HEK293T (cell line): ENCODE data around the gene MYH6.

ENCODE experiments used
- CTCF ChIA-PET: fragments of 350-600 bp; formaldehyde crosslinking; extraction: SDS; loops from one replicate; lab custom pipeline; 2021; ENCODE audit warnings: antibody characterized with exemption, inconsistent platforms; lab: Yijun Ruan, JAX
- POLR2A ChIA-PET: fragments of 350-600 bp; formaldehyde crosslinking; extraction: SDS; loops from one replicate; lab custom pipeline; 2020; ENCODE audit warnings: antibody characterized with exemption, inconsistent platforms; lab: Yijun Ruan, JAX
- DNase-seq: peaks from one replicate; pipeline ENCODE4 v3.0.0; 2012; ENCODE audit warnings: mixed read lengths; ENCODE audit errors: extremely low spot score
- ARNT ChIP-seq: fragments of 450-650 bp; IDR thresholded peaks from 2 replicates; pipeline ENCODE4 v1.6.1; 2017; ENCODE audit warnings: mild to moderate bottlenecking
- BHLHE40 ChIP-seq: fragments of 450-650 bp; IDR thresholded peaks from 2 replicates; pipeline ENCODE4 v1.6.1; 2016; ENCODE audit warnings: mild to moderate bottlenecking, moderate library complexity, borderline replicate concordance
- CTBP1 ChIP-seq: fragments of 450-650 bp; IDR thresholded peaks from 2 replicates; pipeline ENCODE4 v1.6.1; 2016; ENCODE audit warnings: borderline replicate concordance
- ELF4 ChIP-seq: fragments of 450-650 bp; IDR thresholded peaks from 2 replicates; pipeline ENCODE4 v1.6.1; 2017; ENCODE audit warnings: antibody characterized with exemption
- FOXA1 ChIP-seq: fragments of 450-650 bp; IDR thresholded peaks from 2 replicates; pipeline ENCODE4 v1.6.1; 2016; ENCODE audit warnings: mild to moderate bottlenecking
- FOXK2 ChIP-seq: fragments of 450-650 bp; IDR thresholded peaks from 2 replicates; pipeline ENCODE4 v1.6.1; 2016; ENCODE audit warnings: mild to moderate bottlenecking
- FOXM1 ChIP-seq: fragments of 450-650 bp; IDR thresholded peaks from 2 replicates; pipeline ENCODE4 v1.6.1; 2017; ENCODE audit warnings: mild to moderate bottlenecking, borderline replicate concordance
- HDGF ChIP-seq: fragments of 450-650 bp; IDR thresholded peaks from 2 replicates; pipeline ENCODE4 v1.6.1; 2017; ENCODE audit warnings: antibody characterized with exemption, borderline replicate concordance
- L3MBTL2 ChIP-seq: fragments of 450-650 bp; conservative IDR thresholded peaks from 2 replicates; pipeline ENCODE4 v1.6.1; 2016; ENCODE audit warnings: mild to moderate bottlenecking
- LEF1 ChIP-seq: fragments of 450-650 bp; IDR thresholded peaks from 2 replicates; pipeline ENCODE4 v1.6.1; 2017; ENCODE audit warnings: mild to moderate bottlenecking, borderline replicate concordance
- NFRKB ChIP-seq: fragments of 450-650 bp; IDR thresholded peaks from 2 replicates; pipeline ENCODE4 v1.6.1; 2016; ENCODE audit warnings: mild to moderate bottlenecking, moderate library complexity
- SP1 ChIP-seq: fragments of 450-650 bp; IDR thresholded peaks from 2 replicates; pipeline ENCODE4 v1.6.1; 2017
- SUZ12 ChIP-seq: fragments of 450-650 bp; IDR thresholded peaks from 2 replicates; pipeline ENCODE4 v1.6.1; 2016; ENCODE audit warnings: mild to moderate bottlenecking
- TARDBP ChIP-seq: fragments of 450-650 bp; IDR thresholded peaks from 2 replicates; pipeline ENCODE4 v1.6.1; 2016
- ZNF384 ChIP-seq: fragments of 450-650 bp; IDR thresholded peaks from 2 replicates; pipeline ENCODE4 v1.6.1; 2016
- TF ChIP-seq, protein P1 (sequence below): fragments of 450-650 bp; IDR thresholded peaks from 2 replicates; pipeline ENCODE4 v1.6.1; 2016

The MYH6 gene

DNA sequence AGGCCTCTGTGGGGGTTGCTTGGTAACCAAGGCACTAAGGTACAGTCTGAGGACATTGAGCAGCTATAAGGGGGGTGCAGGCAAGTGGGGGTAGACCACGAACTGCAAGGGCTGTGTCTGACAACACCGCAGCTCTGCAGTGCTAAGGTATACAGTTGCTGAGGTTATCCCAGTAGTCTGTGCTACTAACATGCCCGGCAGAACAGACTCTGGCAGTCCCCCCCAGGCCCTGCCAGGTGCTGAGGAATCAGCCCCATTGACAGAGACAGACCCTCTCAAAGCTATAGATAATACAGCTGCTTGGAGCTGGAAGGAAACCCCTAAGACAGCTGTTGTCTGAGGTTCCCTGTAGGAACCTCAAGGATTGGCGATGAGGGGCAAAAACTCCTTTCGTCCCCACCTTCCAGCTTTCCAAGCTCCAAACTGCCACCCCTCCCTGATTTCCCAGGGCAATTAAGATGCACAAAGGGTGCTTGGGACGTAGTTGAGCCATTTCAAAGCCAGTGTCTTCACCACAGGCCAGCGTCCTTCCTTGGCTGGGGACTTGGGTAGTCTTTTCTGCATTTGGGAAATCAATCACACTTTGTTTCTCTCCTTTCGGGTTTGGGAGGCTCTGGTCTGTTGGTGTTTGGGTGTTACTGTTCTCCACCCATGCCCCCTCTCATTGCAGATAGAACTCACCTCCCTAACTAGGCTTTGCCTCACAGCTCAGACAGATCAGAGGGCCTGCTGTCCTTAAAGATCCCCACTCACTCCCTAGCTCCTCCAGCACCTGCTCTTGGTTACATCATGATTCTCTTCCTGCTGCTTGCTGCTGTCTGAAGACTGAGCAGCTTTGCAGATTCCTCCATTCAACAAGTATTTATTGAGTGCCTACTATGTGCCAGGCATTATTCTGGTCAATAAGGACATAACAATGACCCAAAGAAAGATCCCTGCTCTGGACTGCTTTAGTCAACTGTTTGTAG lies 29.3 kb upstream of the MYH6 start:
- CTCF ChIA-PET, result interaction anchor here (0.6 kb wide), 1 partner anchor 173 kb away, joined by 6 read pairs; no protein-coding TSS in a partner anchor
- POLR2A ChIA-PET, result interaction anchor here (1.2 kb wide), 1 partner anchor 11 kb away, joined by 3 read pairs; no protein-coding TSS in a partner anchor
- DNase-seq, result no peak
- TF ChIP-seq HDGF, result no peak
- no peak for TF ChIP-seq FOXK2
- no peak for TF ChIP-seq SP1
- no peak for TF ChIP-seq CTBP1
- no peak for TF ChIP-seq BHLHE40
- TF ChIP-seq ZNF384, result no peak
- TF ChIP-seq, protein P1, sequence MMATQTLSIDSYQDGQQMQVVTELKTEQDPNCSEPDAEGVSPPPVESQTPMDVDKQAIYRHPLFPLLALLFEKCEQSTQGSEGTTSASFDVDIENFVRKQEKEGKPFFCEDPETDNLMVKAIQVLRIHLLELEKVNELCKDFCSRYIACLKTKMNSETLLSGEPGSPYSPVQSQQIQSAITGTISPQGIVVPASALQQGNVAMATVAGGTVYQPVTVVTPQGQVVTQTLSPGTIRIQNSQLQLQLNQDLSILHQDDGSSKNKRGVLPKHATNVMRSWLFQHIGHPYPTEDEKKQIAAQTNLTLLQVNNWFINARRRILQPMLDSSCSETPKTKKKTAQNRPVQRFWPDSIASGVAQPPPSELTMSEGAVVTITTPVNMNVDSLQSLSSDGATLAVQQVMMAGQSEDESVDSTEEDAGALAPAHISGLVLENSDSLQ, result no peak
- no peak for TF ChIP-seq LEF1
- TF ChIP-seq FOXM1, result no peak
- no peak for TF ChIP-seq TARDBP
- TF ChIP-seq ELF4, result no peak
- TF ChIP-seq L3MBTL2, result no peak
- TF ChIP-seq SUZ12, result no peak
- no peak for TF ChIP-seq ARNT
- no peak for TF ChIP-seq NFRKB
- no peak for TF ChIP-seq FOXA1

DNA sequence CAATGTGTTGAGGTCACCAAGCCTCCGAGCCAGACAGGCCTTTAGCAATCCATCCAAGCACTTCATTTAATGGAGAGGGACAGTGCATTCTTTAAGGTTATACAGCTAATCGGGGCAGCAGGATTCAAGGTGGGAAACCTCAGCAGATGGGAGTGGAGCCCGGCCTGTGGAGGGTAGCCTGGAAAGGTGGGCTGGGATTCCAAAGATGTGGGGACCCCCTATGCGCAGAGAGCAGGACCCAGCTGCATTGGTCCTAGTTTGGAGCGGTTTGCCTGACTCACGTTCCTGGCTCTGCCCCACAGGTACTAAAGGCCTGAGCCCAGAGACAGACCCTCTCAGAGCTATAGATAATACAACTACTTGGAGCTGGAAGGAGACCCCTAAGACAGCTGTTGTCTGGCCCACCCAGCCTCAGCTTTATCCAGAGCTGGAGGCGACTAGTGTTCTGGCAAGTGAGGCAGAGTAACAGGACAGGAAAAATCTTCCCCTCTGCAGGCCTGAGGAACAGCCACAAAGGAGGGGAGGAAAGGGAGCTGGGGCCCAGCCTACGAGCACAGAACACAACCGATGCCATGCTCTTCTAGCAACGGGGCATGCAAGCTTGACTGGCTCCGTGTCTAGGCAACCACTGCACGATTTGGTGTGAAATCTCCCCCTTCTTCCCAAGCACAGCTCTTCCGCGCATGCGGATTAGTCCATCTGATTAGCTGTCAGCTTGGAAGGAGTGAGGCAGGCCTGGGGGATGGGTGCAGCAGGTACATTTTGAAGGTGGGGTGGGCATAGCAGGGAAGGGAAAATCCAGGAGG lies 28.5 kb upstream of the MYH6 start:
- ChIA-PET CTCF (interaction anchor here (0.6 kb wide), 1 partner anchor 172 kb away, joined by 6 read pairs; no protein-coding TSS in a partner anchor), POLR2A (interaction anchor here (1.2 kb wide), 1 partner anchor 11 kb away, joined by 3 read pairs; no protein-coding TSS in a partner anchor)
- no peak for DNase-seq
- TF ChIP-seq HDGF, result no peak
- no peak for TF ChIP-seq FOXA1

DNA sequence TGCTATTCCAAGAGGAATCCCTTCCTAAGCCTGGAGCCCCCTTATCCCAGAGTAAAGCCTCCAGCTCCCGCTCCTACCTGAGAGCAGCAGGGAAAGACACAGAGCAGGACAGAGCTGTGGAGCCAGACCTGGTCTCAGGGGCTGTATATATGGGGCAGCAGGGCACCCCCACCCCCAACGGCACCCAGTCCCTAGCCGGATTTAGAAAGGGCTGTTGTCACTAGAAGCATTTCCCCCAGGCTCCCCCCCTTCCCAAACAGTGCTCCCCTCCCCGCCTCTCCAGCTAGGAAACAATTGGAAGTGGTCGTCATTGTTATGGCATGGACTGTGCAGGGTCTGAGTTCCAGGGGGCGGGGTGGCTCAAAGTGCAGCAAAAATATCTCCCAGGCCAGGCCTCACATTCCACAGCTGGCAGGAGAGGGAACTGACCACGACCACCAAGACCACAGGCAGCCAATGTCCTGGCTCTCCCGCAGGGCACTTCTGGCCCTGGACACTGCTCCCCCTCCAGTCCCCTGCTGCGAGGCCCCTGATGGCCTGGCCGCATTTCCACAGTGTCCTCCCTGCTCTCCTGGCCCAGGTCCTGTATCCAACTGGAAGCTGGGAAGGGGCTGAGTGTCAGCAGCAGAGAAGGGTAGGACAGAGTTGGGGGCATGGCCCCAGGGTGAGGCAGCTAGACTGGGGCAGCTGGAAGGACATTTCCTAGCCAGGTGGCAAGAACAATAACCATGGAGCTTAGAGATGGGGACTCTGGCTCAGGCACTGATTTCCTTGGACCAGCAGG lies 27.7 kb upstream of the MYH6 start, which contains the start of gene MYH7:
Gene MYH7, minus strand, starts transcription at position 118 of the 784 bp plus-strand sequence. CDS start 1,928 bp downstream, outside the sequence.
- ChIA-PET CTCF (no interaction called here), POLR2A (no interaction called here)
- no peak for TF ChIP-seq L3MBTL2
- DNase-seq, result no peak

DNA sequence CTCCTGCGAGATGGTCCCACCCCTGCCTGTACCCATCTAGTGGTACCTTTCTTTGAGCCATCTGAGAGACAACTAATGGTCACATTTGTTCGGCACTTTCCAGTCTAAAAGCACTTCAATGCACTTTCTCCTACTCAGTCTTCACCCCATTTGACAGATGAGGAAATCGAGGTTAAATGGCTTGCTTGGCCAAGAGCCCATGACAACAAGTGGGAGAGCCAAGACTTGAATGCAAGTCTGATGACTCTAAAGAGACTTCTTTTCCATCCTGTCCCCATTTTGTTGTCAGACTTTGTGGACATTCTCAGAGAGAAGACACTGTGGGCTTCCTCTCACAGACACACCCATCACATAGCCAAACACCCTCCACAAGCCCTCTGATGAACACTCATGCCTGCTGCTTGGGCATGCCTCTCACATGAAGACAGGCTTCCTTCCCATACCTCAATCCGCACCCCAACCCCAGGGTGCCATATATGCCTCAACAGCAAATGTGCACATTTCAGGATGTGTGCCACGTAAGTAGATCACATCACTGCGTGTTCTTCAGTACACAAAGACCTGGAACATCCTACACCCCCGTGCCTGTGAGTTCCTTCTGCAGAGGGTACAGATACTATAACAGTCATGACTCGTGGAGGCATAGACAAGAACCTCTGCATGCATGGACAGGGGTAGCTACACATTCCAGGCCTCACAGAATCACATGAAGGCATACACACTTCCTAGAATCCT lies 26.6 kb upstream of the MYH6 start:
- DNase-seq, result no peak
- ChIA-PET CTCF (no interaction called here), POLR2A (no interaction called here)
- TF ChIP-seq FOXM1 (no peak), BHLHE40 (no peak)

DNA sequence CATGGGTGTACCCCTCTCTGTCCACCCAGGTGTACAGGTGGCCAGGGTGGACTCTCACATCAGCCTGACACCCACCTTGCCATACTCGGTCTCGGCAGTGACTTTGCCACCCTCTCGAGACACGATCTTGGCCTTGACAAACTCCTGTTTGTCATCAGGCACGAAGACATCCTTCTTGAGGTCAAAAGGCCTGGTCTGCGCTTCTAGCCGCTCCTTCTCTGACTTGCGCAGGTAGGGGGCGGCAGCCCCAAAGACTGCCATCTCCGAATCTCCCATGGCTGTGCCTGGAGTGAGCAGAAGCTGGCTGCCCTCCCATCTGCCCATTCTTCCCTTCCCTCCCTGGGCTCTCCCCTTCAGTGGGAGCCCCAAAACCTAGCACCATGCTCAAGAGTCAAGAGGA lies 25.4 kb upstream of the MYH6 start:
- ChIA-PET POLR2A (no interaction called here), CTCF (no interaction called here)
- DNase-seq, result no peak
- TF ChIP-seq FOXA1 (no peak), FOXK2 (no peak), ELF4 (no peak), FOXM1 (no peak), BHLHE40 (no peak), TARDBP (no peak), LEF1 (no peak), L3MBTL2 (no peak)

DNA sequence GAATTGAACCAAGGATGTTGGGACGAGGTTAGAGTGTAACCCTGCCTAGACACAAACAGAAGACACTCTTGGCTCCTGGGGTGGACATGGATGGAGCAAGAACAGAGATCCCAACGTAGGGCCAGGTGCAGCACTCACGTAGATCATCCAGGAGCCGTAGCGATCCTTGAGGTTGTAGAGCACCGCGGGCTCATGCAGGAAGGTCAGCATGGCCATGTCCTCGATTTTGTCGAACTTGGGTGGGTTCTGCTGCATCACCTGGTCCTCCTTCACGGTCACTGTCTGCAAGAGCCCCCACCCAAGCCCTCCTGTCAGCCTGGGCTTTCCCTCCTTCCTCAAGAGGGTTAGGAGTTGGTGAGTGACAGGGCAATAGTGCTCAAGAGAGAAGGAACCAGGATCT lies 24.9 kb upstream of the MYH6 start:
- TF ChIP-seq ELF4 (no peak), ZNF384 (no peak), SP1 (no peak), ARNT (no peak), FOXK2 (no peak), FOXM1 (no peak), SUZ12 (no peak), CTBP1 (no peak), FOXA1 (no peak), NFRKB (no peak), TARDBP (no peak), LEF1 (no peak), HDGF (no peak), BHLHE40 (no peak), L3MBTL2 (no peak)
- TF ChIP-seq, protein P1, result no peak
- no peak for DNase-seq
- ChIA-PET POLR2A (no interaction called here), CTCF (no interaction called here)
